Neural cell (in vitro differentiated cells): ENCODE measurements around the gene ST6GAL1.

Experiments used
- CTCF ChIP-seq: fragments of 450-650 bp; IDR thresholded peaks from 2 replicates; pipeline ENCODE4 v1.5.1; 2014; ENCODE audit warnings: antibody characterized with exemption, mild to moderate bottlenecking, moderate library complexity; ENCODE audit not compliant: poor library complexity, severe bottlenecking
- EP300 ChIP-seq: fragments of 450-650 bp; conservative IDR thresholded peaks from 2 replicates; pipeline ENCODE4 v1.6.1; 2014; ENCODE audit warnings: antibody characterized with exemption, mild to moderate bottlenecking, moderate library complexity; ENCODE audit not compliant: poor library complexity, severe bottlenecking
- EZH2 ChIP-seq: fragments of 200-600, 300-800 bp; shearing (Covaris generic), sonication (generic); IDR thresholded peaks from 2 replicates; pipeline ENCODE4 v1.6.1; 2014; ENCODE audit warnings: antibody characterized with exemption, low read length, borderline replicate concordance, mild to moderate bottlenecking; ENCODE audit not compliant: insufficient read depth, poor library complexity, severe bottlenecking
- POLR2AphosphoS5 ChIP-seq: IDR thresholded peaks from 2 replicates; pipeline ENCODE4 v1.6.1; 2012
- RAD21 ChIP-seq: fragments of 450-650 bp; conservative IDR thresholded peaks from 2 replicates; pipeline ENCODE4 v1.6.1; 2014; ENCODE audit warnings: antibody characterized with exemption, mild to moderate bottlenecking, moderate library complexity
- REST ChIP-seq: IDR thresholded peaks from 2 replicates; pipeline ENCODE4 v1.6.1; 2012; ENCODE audit warnings: borderline replicate concordance

GRCh38 chr3:186991470-186991869, 61.1 kb downstream of the ST6GAL1 start:
- TF ChIP-seq POLR2AphosphoS5, result no peak
- TF ChIP-seq CTCF, result no peak
- TF ChIP-seq EP300, result no peak
- no peak for TF ChIP-seq EZH2
- TF ChIP-seq REST, result no peak
- no peak for TF ChIP-seq RAD21
